Measurements from ENCODE around the gene PPP1R10.

DNA sequence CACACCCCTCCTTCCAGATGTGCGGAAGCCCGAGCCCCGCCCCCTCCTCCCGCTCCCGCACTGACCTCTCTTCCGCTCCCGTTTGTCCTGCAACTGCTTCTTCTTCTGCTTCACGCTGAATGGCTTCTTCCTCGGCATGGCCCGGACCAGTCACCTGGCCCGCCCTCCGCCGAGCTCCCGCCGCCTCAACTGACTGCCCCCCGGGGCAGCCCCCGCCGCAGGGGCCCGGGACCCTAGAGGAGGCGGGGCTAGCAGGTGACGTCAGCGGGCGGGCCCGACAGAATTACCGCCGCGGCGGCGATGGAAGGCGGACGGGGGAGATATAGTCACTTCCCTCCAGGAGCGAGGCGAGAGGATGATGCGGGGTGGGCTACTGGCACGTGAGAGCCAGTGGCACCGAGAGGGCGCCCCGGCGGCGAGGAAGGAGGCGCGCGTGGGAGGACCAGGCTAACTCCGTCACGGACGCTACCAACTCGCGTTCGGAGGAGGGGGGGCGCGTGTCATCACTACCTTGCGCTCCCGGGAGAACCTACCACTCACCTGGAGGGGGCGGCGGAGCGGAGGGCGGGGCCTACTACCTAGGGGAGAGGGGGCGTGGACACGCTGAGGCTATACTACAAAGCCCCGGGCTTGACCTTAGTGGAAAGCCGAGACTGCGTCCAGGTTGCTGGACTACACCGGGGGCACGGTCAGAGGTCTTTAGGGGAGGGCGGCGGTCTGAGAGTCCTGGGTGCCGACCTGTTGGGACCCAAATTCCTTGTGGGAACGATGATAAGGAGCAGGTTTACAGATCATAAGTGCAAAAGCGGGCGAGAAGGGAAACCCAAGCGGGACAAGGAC lies 60.8 kb downstream of the PPP1R10 start, which contains the start of gene GNL1:
- no peak for TF ChIP-seq EZH2phosphoT487 (IDR thresholded peaks at IDR 0.05)
- TF ChIP-seq, protein P1, sequence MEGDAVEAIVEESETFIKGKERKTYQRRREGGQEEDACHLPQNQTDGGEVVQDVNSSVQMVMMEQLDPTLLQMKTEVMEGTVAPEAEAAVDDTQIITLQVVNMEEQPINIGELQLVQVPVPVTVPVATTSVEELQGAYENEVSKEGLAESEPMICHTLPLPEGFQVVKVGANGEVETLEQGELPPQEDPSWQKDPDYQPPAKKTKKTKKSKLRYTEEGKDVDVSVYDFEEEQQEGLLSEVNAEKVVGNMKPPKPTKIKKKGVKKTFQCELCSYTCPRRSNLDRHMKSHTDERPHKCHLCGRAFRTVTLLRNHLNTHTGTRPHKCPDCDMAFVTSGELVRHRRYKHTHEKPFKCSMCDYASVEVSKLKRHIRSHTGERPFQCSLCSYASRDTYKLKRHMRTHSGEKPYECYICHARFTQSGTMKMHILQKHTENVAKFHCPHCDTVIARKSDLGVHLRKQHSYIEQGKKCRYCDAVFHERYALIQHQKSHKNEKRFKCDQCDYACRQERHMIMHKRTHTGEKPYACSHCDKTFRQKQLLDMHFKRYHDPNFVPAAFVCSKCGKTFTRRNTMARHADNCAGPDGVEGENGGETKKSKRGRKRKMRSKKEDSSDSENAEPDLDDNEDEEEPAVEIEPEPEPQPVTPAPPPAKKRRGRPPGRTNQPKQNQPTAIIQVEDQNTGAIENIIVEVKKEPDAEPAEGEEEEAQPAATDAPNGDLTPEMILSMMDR (IDR thresholded peaks at IDR 0.05), result peak; percentile 13
